Neuronal stem cell (in vitro differentiated cells): ENCODE measurements around the gene UBA7.
A peak's percentile ranks its signal among the peaks of the same experiment; 100 is the strongest.

Experiments used
- DNase-seq: peaks from one replicate; pipeline ENCODE4 v3.0.0-alpha.2; 2013; ENCODE audit warnings: low spot score
- H2AFZ ChIP-seq: one replicate; pipeline ENCODE4 v1.6.1; 2013; ENCODE audit warnings: mild to moderate bottlenecking, low read length, inconsistent platforms
- H2AK5ac ChIP-seq: 2 replicates; pipeline ENCODE4 v1.6.1; 2013; ENCODE audit warnings: low read depth, mild to moderate bottlenecking, inconsistent platforms, low read length, moderate library complexity, mixed read lengths
- H2BK120ac ChIP-seq: 2 replicates; pipeline ENCODE4 v1.6.1; 2013; ENCODE audit warnings: low read depth, mild to moderate bottlenecking, inconsistent platforms, low read length, moderate library complexity, mixed read lengths
- H2BK12ac ChIP-seq: one replicate; pipeline ENCODE4 v1.6.1; 2013; ENCODE audit warnings: low read length, inconsistent platforms
- H2BK15ac ChIP-seq: 2 replicates; pipeline ENCODE4 v1.6.1; 2013; ENCODE audit warnings: mild to moderate bottlenecking, low read length, inconsistent platforms, mixed read lengths
- H2BK5ac ChIP-seq: one replicate; pipeline ENCODE4 v1.6.1; 2013; ENCODE audit warnings: inconsistent platforms, mild to moderate bottlenecking, low read length, moderate library complexity
- H3K14ac ChIP-seq: one replicate; pipeline ENCODE4 v1.6.1; 2013; ENCODE audit warnings: low read length, inconsistent platforms
- H3K18ac ChIP-seq: 2 replicates; pipeline ENCODE4 v1.6.1; 2013; ENCODE audit warnings: low read length, inconsistent platforms
- H3K23ac ChIP-seq: 2 replicates; pipeline ENCODE4 v1.6.1; 2013; ENCODE audit warnings: low read depth, mild to moderate bottlenecking, mixed read lengths, low read length, inconsistent platforms; ENCODE audit not compliant: poor library complexity
- H3K27ac ChIP-seq: replicated peaks from 3 replicates; pipeline ENCODE4 v1.5.1; 2013; ENCODE audit warnings: low read length, inconsistent platforms
- H3K27me3 ChIP-seq, 3 experiments: 2 replicates each; pipeline ENCODE4 v1.6.1; 2013; ENCODE audit warnings: low read length in 3 of 3, mild to moderate bottlenecking in 2 of 3, inconsistent platforms in 1 of 3, low read depth in 1 of 3, mixed read lengths in 1 of 3, moderate library complexity in 1 of 3; ENCODE audit not compliant: control insufficient read depth in 3 of 3, insufficient read depth in 3 of 3
- H3K36me3 ChIP-seq, 2 donors: replicated peaks in 1 of 2; 2 replicates each; pipeline ENCODE4 v1.6.1; 2013; ENCODE audit warnings: low read length in 2 of 2; ENCODE audit not compliant: control insufficient read depth in 2 of 2, insufficient read depth in 2 of 2
- H3K4ac ChIP-seq: 2 replicates; pipeline ENCODE4 v1.6.1; 2013; ENCODE audit warnings: inconsistent platforms, mild to moderate bottlenecking, low read length, moderate library complexity
- H3K4me1 ChIP-seq, 2 donors: 1 replicate in 1 of 2; 2 replicates in 1 of 2; pipeline ENCODE4 v1.6.1; 2013; ENCODE audit warnings: low read length in 2 of 2, low read depth in 1 of 2; ENCODE audit not compliant: control insufficient read depth in 2 of 2, insufficient read depth in 1 of 2
- H3K4me2 ChIP-seq: one replicate; pipeline ENCODE4 v1.6.1; 2013; ENCODE audit warnings: mild to moderate bottlenecking, low read length, inconsistent platforms; ENCODE audit not compliant: insufficient read depth, poor library complexity, severe bottlenecking
- H3K4me3 ChIP-seq, 2 donors: 2 replicates each; pipeline ENCODE4 v1.5.1; 2013; ENCODE audit warnings: low read length in 2 of 2, mild to moderate bottlenecking in 2 of 2, inconsistent platforms in 1 of 2, moderate library complexity in 1 of 2
- H3K79me1 ChIP-seq: one replicate; pipeline ENCODE4 v1.6.1; 2013; ENCODE audit warnings: low read depth, mild to moderate bottlenecking, inconsistent platforms, low read length, moderate library complexity
- H3K9ac ChIP-seq: one replicate; pipeline ENCODE4 v1.6.1; 2013; ENCODE audit warnings: mild to moderate bottlenecking, low read depth, low read length, inconsistent platforms; ENCODE audit not compliant: poor library complexity
- H3K9me3 ChIP-seq, 2 donors: replicated peaks in 1 of 2; 2 replicates each; pipeline versions ENCODE3 to v1.6.1; 2013; ENCODE audit warnings: low read length in 2 of 2, mild to moderate bottlenecking in 2 of 2, inconsistent platforms in 1 of 2, low read depth in 1 of 2, mixed read lengths in 1 of 2, moderate library complexity in 1 of 2; ENCODE audit not compliant: control insufficient read depth in 2 of 2, insufficient read depth in 1 of 2
- H4K8ac ChIP-seq: one replicate; pipeline ENCODE4 v1.6.1; 2013; ENCODE audit warnings: low read depth, mild to moderate bottlenecking, inconsistent platforms, low read length, moderate library complexity
- H4K91ac ChIP-seq: one replicate; pipeline ENCODE4 v1.6.1; 2013; ENCODE audit warnings: low read length, low read depth, mild to moderate bottlenecking, inconsistent platforms; ENCODE audit not compliant: poor library complexity
- WGBS, 2 donors: extraction: QIAGEN DNeasy Blood & Tissue Kit; methylation state at CpG; one replicate each; pipeline ENCODE4 v1.1.7; 2013; ENCODE audit warnings: missing lambda C conversion rate in 2 of 2, mixed read lengths in 1 of 2; ENCODE audit not compliant: insufficient read length in 2 of 2, insufficient replicate concordance in 1 of 2; ENCODE audit errors: extremely low coverage in 2 of 2; 5-methylcytosine and 5-hydroxymethylcytosine counted together

The UBA7 gene

GRCh38 chr3:49794431-49794830 lies 19.3 kb downstream of the UBA7 start:
- H3K79me1 ChIP-seq = no peaks in the 10 kb centered on the region
- H3K14ac ChIP-seq = no peak overlapping the region
- DNase-seq = no peak
- H4K91ac ChIP-seq = no peak overlapping the region
- H2BK5ac ChIP-seq = no peak overlapping the region
- peak overlapping the region; percentile 4 for H2BK15ac ChIP-seq
- H4K8ac ChIP-seq = no peak overlapping the region
- no CpG with 5 or more reads among the region's 4 CpGs for WGBS, 2 donors
- H3K27me3 ChIP-seq = peaks cover 0 to 23% (median 0%) of the 10 kb centered on the region in 3 experiments
- H3K18ac ChIP-seq = no peak overlapping the region
- no peak overlapping the region for H3K4ac ChIP-seq
- no peak overlapping the region for H2AFZ ChIP-seq
- H2BK120ac ChIP-seq = no peak overlapping the region
- no peak overlapping the region for H3K23ac ChIP-seq
- peaks cover 7 to 8% of the 10 kb centered on the region in 2 donors for H3K4me1 ChIP-seq
- no peak overlapping the region for H2BK12ac ChIP-seq
- no peaks in the 10 kb centered on the region for H3K9me3 ChIP-seq
- no peak overlapping the region for H3K9ac ChIP-seq
- H3K4me3 ChIP-seq = no peak overlapping the region
- no peaks in the 10 kb centered on the region for H3K36me3 ChIP-seq
- no peak overlapping the region for H3K4me2 ChIP-seq
- no peak overlapping the region for H3K27ac ChIP-seq
- no peak overlapping the region for H2AK5ac ChIP-seq

GRCh38 chr3:49793486-49794085 lies 20.2 kb downstream of the UBA7 start:
- no peak overlapping the region for H4K8ac ChIP-seq
- H3K23ac ChIP-seq = peak overlapping the region; percentile 34
- H2BK12ac ChIP-seq = no peak overlapping the region
- peaks cover 7 to 8% of the 10 kb centered on the region in 2 donors for H3K4me1 ChIP-seq
- no peak overlapping the region for H2BK120ac ChIP-seq
- no peak overlapping the region for H4K91ac ChIP-seq
- no peaks in the 10 kb centered on the region for H3K36me3 ChIP-seq
- peaks cover 0 to 16% (median 0%) of the 10 kb centered on the region in 3 experiments for H3K27me3 ChIP-seq
- no peak overlapping the region for H3K4me2 ChIP-seq
- H3K14ac ChIP-seq = no peak overlapping the region
- H3K4me3 ChIP-seq = no peak overlapping the region
- no peak overlapping the region for H2BK5ac ChIP-seq
- no peaks in the 10 kb centered on the region for H3K9me3 ChIP-seq
- H3K9ac ChIP-seq = no peak overlapping the region
- H3K27ac ChIP-seq = no peak overlapping the region
- peak overlapping the region; percentile 27 for H3K18ac ChIP-seq
- H2AK5ac ChIP-seq = no peak overlapping the region
- H3K4ac ChIP-seq = no peak overlapping the region
- no peaks in the 10 kb centered on the region for H3K79me1 ChIP-seq
- no peak for DNase-seq
- no peak overlapping the region for H2BK15ac ChIP-seq
- no CpG with 5 or more reads among the region's 13 CpGs for WGBS, 2 donors
- H2AFZ ChIP-seq = no peak overlapping the region

- H2BK15ac ChIP-seq = no peak overlapping the region
- no peak overlapping the region for H2BK120ac ChIP-seq
- peak overlapping the region; percentile 11 for H2AK5ac ChIP-seq
- H3K27me3 ChIP-seq = peaks cover 0 to 16% (median 0%) of the 10 kb centered on the region in 3 experiments
- no peaks in the 10 kb centered on the region for H3K36me3 ChIP-seq
- H2BK5ac ChIP-seq = no peak overlapping the region
- H3K9ac ChIP-seq = no peak overlapping the region
- H3K23ac ChIP-seq = no peak overlapping the region
- no peak overlapping the region for H4K91ac ChIP-seq
- no peak overlapping the region for H3K4me3 ChIP-seq
- peaks cover 7 to 8% of the 10 kb centered on the region in 2 donors for H3K4me1 ChIP-seq
- WGBS, 2 donors = no CpG with 5 or more reads among the region's 10 CpGs
- H3K18ac ChIP-seq = peak overlapping the region; percentile 16
- H3K27ac ChIP-seq = no peak overlapping the region
- no peak overlapping the region for H3K4me2 ChIP-seq
- H2AFZ ChIP-seq = no peak overlapping the region
- H3K14ac ChIP-seq = no peak overlapping the region
- no peak overlapping the region for H4K8ac ChIP-seq
- H2BK12ac ChIP-seq = no peak overlapping the region
- DNase-seq = no peak
- no peaks in the 10 kb centered on the region for H3K9me3 ChIP-seq
- H3K79me1 ChIP-seq = no peaks in the 10 kb centered on the region
- no peak overlapping the region for H3K4ac ChIP-seq
Measured at GRCh38 chr3:49792371-49793150, 21.2 kb downstream of the UBA7 start.

- H2BK120ac ChIP-seq = peak overlapping the region; percentile 38
- H3K27me3 ChIP-seq = peaks cover 0 to 16% (median 0%) of the 10 kb centered on the region in 3 experiments
- H3K4ac ChIP-seq = no peak overlapping the region
- peak overlapping the region; percentile 9 for H3K9ac ChIP-seq
- H3K36me3 ChIP-seq = no peaks in the 10 kb centered on the region
- H3K4me1 ChIP-seq = peaks cover 11 to 12% of the 10 kb centered on the region in 2 donors
- no peak overlapping the region for H3K4me2 ChIP-seq
- no peaks in the 10 kb centered on the region for H3K79me1 ChIP-seq
- no peak overlapping the region for H4K8ac ChIP-seq
- DNase-seq = no peak
- no peak overlapping the region for H3K14ac ChIP-seq
- peak overlapping the region; percentile 34 for H2AK5ac ChIP-seq
- H2BK15ac ChIP-seq = no peak overlapping the region
- H2BK12ac ChIP-seq = no peak overlapping the region
- no peaks in the 10 kb centered on the region for H3K9me3 ChIP-seq
- WGBS, 2 donors = no CpG with 5 or more reads among the region's 4 CpGs
- no peak overlapping the region for H3K18ac ChIP-seq
- H2AFZ ChIP-seq = no peak overlapping the region
- no peak overlapping the region for H3K4me3 ChIP-seq
- peak overlapping the region; percentile 67 for H4K91ac ChIP-seq
- H3K23ac ChIP-seq = no peak overlapping the region
- no peak overlapping the region for H2BK5ac ChIP-seq
- H3K27ac ChIP-seq = no peak overlapping the region
Measured at GRCh38 chr3:49791571-49791970, 22.2 kb downstream of the UBA7 start.
